HG03457 (cell line): ENCODE results near the gene TNFAIP6.
"Not testable (repeated sequence)": the region's sequence is repeated elsewhere in the genome, so short reads cannot be mapped to it uniquely, and the experiment has no call there.

Experiments
- ATAC-seq: cut with Tn5 transposase; IDR thresholded peaks from one replicate; pipeline ENCODE4 v1.9.1; 2021; ENCODE audit warnings: moderate number of reproducible peaks; ENCODE audit not compliant: unreplicated experiment

TNFAIP6 gene

DNA sequence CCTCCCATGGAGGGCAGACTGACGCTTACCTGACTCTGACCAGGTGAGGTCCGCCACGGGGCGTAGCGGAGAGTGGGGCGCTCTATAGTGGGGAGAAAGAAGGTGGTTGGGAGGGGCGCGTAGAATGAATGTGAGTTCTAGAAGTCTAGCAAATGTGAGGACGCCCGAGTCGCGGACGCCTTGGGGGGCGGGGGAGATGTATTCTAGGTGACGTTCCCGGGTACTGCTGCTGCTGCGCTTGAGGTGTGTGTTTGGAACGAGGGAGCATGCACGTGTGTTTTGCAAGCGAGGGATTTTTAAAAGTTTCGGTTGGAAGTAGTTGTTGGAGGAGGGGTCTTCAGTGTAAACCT is 53.1 kb downstream of the TNFAIP6 start:
- ATAC-seq, result peak; percentile 32

DNA sequence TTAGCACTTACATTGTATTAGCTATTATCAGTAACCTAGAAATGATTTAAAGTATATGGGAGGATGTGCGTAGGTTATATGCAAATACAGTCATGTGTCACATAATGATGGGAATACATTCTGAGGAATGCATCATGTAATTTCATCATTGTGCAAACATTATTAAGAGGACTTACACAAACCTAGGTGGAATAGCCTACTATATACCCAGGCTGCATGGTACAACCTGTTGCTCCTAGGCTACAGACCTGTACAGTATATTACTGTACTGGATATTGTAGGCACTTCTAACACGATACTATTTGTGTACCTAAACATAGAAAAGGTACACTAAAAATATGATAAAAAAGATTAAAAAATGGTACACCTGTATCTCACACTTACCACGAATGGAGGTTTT is 60.3 kb downstream of the TNFAIP6 start:
- no peak for ATAC-seq

DNA sequence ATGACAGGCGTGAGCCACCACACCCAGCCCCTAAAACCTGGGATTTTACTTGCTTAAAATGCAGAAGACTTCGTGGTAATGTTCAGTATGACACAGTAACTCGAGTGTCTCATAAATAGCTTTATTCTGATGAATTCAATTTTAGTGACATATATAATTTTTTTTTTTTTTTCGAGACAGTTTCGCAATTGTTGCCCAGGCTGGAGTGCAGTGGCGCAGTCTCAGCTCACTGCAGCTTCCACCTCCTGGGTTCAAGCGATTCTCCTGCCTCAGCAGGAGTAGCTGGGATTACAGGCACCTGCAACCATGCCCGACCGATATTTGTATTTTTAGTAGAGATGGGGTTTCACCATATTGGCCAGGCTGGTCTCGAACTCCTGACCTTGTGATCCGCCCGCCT is 64.3 kb downstream of the TNFAIP6 start:
- ATAC-seq, result not testable (repeated sequence)

DNA sequence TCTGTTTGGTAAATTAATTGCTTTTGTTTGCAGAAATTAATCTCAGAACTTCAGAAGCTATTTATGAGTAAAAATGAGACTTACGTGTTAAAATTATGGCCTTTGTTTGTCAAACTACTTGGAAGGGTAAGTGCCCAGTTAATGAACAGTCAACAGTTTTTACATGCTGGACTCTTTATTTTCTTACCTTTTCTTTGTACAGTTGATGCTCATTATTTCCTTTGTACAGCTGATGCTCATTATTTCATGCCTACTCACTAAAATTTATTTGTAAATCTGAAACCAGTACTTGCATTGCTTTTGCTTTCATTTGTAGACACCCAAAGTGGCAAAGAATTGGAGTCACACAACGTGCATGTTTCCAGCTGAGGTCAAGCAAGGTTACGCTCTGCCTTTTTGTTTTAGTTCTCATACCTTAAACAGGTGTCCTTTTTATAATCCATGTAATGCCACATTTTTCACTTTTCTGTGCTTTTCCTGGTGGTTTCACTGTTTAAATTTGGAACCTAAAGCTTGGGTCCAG is 65.6 kb downstream of the TNFAIP6 start:
- no peak for ATAC-seq

DNA sequence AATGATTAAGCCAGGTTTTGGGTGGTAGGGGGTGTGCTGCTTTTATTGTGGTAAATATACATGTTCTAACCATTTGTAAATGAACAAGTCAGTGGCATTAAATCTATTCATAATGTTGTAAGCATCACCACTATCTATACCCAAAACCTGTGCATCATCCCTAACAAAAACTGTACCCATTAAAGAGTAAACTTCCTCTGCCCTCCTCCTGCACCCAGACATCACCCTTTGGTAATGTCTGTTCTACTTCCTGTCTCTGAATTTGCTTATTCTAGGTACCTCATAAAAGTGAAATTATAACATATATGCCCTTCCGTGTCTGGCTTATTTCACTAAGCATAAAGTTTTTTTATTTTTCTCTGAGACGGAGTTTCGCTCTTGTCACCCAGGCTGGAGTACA is 66.4 kb downstream of the TNFAIP6 start:
- ATAC-seq, result no peak
